Activated T-helper 1 cell treated with anti-CD3 and anti-CD28 coated beads, Interleukin-12 subunit alpha, Interleukin-12 subunit beta, Interleukin-2, Interleukin-4 antibody, amounts not matched to agents 30 ng/mL and 10 ng/mL and 1 ng/mL, durations not matched to agents 14 hours and 24 hours and 36 hours (primary cell): Measurements from ENCODE around the gene CNTNAP1. TPM values are rescaled to one million over a fixed set of nuclear protein-coding genes. Genes with fewer than 3 reads are reported as not detected.

Experiments used
- DNase-seq: peaks from one replicate; pipeline ENCODE4 v3.0.0; 2021; ENCODE audit warnings: low spot score
- H3K27ac Mint-ChIP-seq: one replicate; pipeline ENCODE4 v1.8.0; 2021; ENCODE audit warnings: mild to moderate bottlenecking, mixed read lengths
- H3K27me3 Mint-ChIP-seq: one replicate; pipeline ENCODE4 v1.8.0; 2022; ENCODE audit warnings: mild to moderate bottlenecking, moderate library complexity, mixed read lengths; ENCODE audit not compliant: insufficient read depth
- H3K36me3 Mint-ChIP-seq: one replicate; pipeline ENCODE4 v1.8.0; 2021; ENCODE audit warnings: low read depth, mixed read lengths
- H3K4me1 Mint-ChIP-seq: one replicate; pipeline ENCODE4 v1.8.0; 2021; ENCODE audit warnings: low read depth, mixed read lengths
- H3K4me3 Mint-ChIP-seq: one replicate; pipeline ENCODE4 v1.8.0; 2021; ENCODE audit warnings: mild to moderate bottlenecking, moderate library complexity, mixed read lengths
- H3K9me3 Mint-ChIP-seq: one replicate; pipeline ENCODE4 v1.8.0; 2021; ENCODE audit warnings: mixed read lengths
- intact Hi-C: fragments of 100-400 bp; cut with micrococcal nuclease; formaldehyde crosslinking; loops from one replicate; pipeline ENCODE4 v1.15.1; 2024
- total RNA-seq: library from RNA; stranded (reverse); gene quantifications from 2 replicates; pipeline ENCODE4 v1.2.3, GENCODE V29; 2022

CNTNAP1 gene
- total RNA-seq, 1 donor from 2014 or later: 2.2 TPM

DNA sequence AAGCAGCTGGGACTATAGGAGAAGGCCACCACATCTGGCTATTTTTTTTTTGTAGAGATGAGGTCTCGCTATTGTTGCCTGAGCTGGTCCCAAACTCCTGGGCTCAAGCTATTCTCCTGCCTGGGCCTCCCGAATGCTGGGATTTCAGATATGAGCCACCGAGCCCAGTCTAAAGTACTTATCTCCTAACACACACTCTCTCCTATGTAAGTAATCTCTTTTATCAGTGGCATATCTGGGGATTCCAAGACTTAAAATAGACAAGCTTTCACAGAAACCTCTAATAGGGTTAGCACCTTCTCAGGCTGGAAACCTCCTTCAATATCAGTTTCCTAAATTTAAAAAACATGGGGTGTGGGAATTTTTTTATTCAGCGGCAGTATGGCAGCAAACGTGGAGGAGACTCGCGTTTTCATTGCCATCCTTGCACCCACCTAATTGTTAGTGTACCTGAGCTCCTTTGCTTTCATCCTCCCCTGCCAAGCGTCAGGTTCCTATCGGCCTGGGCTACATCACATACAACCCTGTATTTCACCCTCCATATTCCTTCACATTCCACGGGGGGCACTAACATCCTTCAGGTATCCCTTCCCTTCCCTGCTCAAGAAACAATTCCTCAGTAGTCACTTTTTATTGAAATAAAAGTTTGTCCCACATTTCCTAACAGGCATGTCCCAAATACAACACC is 61.4 kb downstream of the CNTNAP1 start:
- Mint-ChIP-seq H3K27ac (peak overlapping the region; percentile 80), H3K4me1 (peaks cover 15% of the 10 kb centered on the region), H3K36me3 (no peaks in the 10 kb centered on the region), H3K4me3 (peak overlapping the region; percentile 91), H3K9me3 (no peaks in the 10 kb centered on the region), H3K27me3 (peaks cover 16% of the 10 kb centered on the region)
- DNase-seq: no peak
- intact Hi-C loops: loop anchor here (1.0 to 2.0 kb wide), 3 partner anchors 20 to 65 kb away; no protein-coding TSS in a partner anchor

- Mint-ChIP-seq H3K9me3 (no peaks in the 10 kb centered on the region), H3K4me1 (peaks cover 15% of the 10 kb centered on the region), H3K27me3 (peaks cover 20% of the 10 kb centered on the region), H3K36me3 (no peaks in the 10 kb centered on the region), H3K27ac (peak overlapping the region; percentile 80), H3K4me3 (peak overlapping the region; percentile 91)
- intact Hi-C loops: loop anchor here (1.0 to 2.0 kb wide), 3 partner anchors 19 to 66 kb away; no protein-coding TSS in a partner anchor
- peak; percentile 62 for DNase-seq
These were observed 62.0 kb downstream of the CNTNAP1 start for GRCh38 chr17:42744283-42744805.

DNA sequence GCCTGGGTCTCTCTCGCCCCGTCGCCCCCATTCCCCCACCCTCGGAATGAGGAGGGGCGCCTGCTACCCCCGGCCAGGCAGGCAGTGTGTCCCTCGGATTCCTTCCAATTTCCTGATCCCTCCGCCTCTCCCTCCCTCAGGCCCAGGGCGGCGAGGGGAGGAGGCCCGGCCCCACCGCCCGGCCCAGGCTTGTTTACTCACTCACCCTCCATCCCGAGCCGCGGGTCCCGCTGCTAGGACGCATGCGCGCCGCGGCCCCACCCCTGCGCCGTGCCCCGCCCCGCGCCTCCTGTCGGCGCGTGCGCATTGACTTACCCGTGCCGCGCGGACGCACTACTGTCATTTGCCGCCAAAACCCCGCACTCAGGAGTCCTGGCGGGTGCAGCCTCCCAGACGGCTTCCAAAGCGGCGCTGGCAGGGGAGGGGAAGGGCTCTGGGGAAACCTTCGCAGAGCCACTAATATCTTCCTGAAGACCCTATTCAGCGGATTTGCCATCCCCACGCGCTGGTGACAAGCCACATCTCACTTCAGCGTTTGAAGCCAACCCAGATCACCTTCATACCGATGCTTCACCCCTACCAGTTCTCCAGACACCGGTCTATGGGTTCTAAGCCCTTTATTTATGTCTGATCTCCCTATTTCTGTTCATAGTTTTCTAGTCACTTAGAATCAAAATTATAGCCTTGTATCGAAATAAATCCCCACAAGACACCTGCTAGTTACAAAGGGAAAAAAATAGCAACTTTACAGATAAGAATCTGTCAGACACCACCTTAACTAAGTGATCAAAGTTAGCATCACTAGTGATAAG is 62.7 kb downstream of the CNTNAP1 start, which contains the start of gene EZH1:
EZH1 (minus strand) TSS at position 235 of the 812 bp plus-strand sequence. CDS start 16,099 bp downstream, outside the sequence.
- peak within 1 kb of the TSS; percentile 83 for H3K27ac Mint-ChIP-seq
- peak within 1 kb of the TSS; percentile 91 for H3K4me3 Mint-ChIP-seq
- intact Hi-C loops: loop anchor here (1.0 to 2.0 kb wide), 6 partner anchors 18 to 136 kb away; partner anchors contain the start of genes BECN1, RETREG3, TUBG1 and VPS25
- H3K27me3 Mint-ChIP-seq: peaks cover 25% of the 10 kb centered on the region
- peaks cover 15% of the 10 kb centered on the region for H3K4me1 Mint-ChIP-seq
- H3K9me3 Mint-ChIP-seq: no peaks in the 10 kb centered on the region
- no peaks in the 10 kb centered on the region for H3K36me3 Mint-ChIP-seq
- DNase-seq: peak; percentile 93

- H3K9me3 Mint-ChIP-seq: no peaks in the 10 kb centered on the region
- intact Hi-C loops: no loop called here
- DNase-seq: no peak
- peaks cover 43% of the 10 kb centered on the region for H3K27me3 Mint-ChIP-seq
- H3K4me1 Mint-ChIP-seq: peaks cover 15% of the 10 kb centered on the region
- no peak overlapping the region for H3K27ac Mint-ChIP-seq
- no peak overlapping the region for H3K4me3 Mint-ChIP-seq
- no peaks in the 10 kb centered on the region for H3K36me3 Mint-ChIP-seq
These were observed 66.0 kb downstream of the CNTNAP1 start for GRCh38 chr17:42748202-42748907.

- Mint-ChIP-seq H3K27me3 (peaks cover 47% of the 10 kb centered on the region), H3K9me3 (no peaks in the 10 kb centered on the region), H3K4me1 (peaks cover 8% of the 10 kb centered on the region), H3K4me3 (no peak overlapping the region), H3K36me3 (no peaks in the 10 kb centered on the region), H3K27ac (no peak overlapping the region)
- no peak for DNase-seq
- intact Hi-C loops: no loop called here
These were observed 66.8 kb downstream of the CNTNAP1 start for GRCh38 chr17:42748908-42749798.

Other genes starting within 250 kb of the CNTNAP1 start
- 23.2 and 27.1 TPM in 2 replicates for gene ATP6V0A1, start 223.7 kb upstream of the CNTNAP1 start, total RNA-seq
- gene NAGLU, start 146.3 kb upstream of the CNTNAP1 start, total RNA-seq: 18.2 and 20.8 TPM in 2 replicates
- gene HSD17B1, start 129.6 kb upstream of the CNTNAP1 start, total RNA-seq: 0.49 and 0.78 TPM in 2 replicates
- gene COASY, start 120.4 kb upstream of the CNTNAP1 start, total RNA-seq: 93.1 and 95.4 TPM in 2 replicates
- 74.1 and 75.4 TPM in 2 replicates for gene MLX, start 115.4 kb upstream of the CNTNAP1 start, total RNA-seq
- gene PSMC3IP, start 104.8 kb upstream of the CNTNAP1 start, total RNA-seq: 27.6 and 31.5 TPM in 2 replicates
- gene RETREG3, start 73.2 kb upstream of the CNTNAP1 start, total RNA-seq: 41.1 and 43.4 TPM in 2 replicates
- 90.0 and 95.2 TPM in 2 replicates for gene TUBG1, start 72.8 kb upstream of the CNTNAP1 start, total RNA-seq
- gene TUBG2, start 23.2 kb upstream of the CNTNAP1 start, total RNA-seq: 9.1 and 11.6 TPM in 2 replicates
- 0.52 and 0.76 TPM in 2 replicates for gene PLEKHH3, start 5.5 kb upstream of the CNTNAP1 start, total RNA-seq
- 0.15 and 0.21 TPM in 2 replicates for gene CCR10, start 688 bp upstream of the CNTNAP1 start, total RNA-seq
- 35.6 and 40.0 TPM in 2 replicates for gene EZH1, start 62.5 kb downstream of the CNTNAP1 start, total RNA-seq
- gene RAMP2, start 78.7 kb downstream of the CNTNAP1 start, total RNA-seq: not detected in 2 replicates
- gene VPS25, start 90.9 kb downstream of the CNTNAP1 start, total RNA-seq: 93.6 and 97.0 TPM in 2 replicates
- gene WNK4, start 98.1 kb downstream of the CNTNAP1 start, total RNA-seq: 0.12 and 0.29 TPM in 2 replicates
- 53.5 and 59.3 TPM in 2 replicates for gene COA3, start 116.2 kb downstream of the CNTNAP1 start, total RNA-seq
- not detected in 2 replicates for gene CNTD1, start 116.3 kb downstream of the CNTNAP1 start, total RNA-seq
- gene BECN1, start 141.8 kb downstream of the CNTNAP1 start, total RNA-seq: 100 and 110 TPM in 2 replicates
- gene PSME3, start 150.9 kb downstream of the CNTNAP1 start, total RNA-seq: 217 and 220 TPM in 2 replicates
- gene AOC2, start 162.0 kb downstream of the CNTNAP1 start, total RNA-seq: 3.6 and 4.0 TPM in 2 replicates
- 1.9 and 3.7 TPM in 2 replicates for gene AOC3, start 168.7 kb downstream of the CNTNAP1 start, total RNA-seq
- gene G6PC1, start 218.3 kb downstream of the CNTNAP1 start, total RNA-seq: not detected in 2 replicates